Stimulated activated CD4-positive, alpha-beta T cell treated with anti-CD3 and anti-CD28 coated beads, TNF-alpha, amount 100 ng/mL, for 1 hour (primary cell): ENCODE data around the gene FBXL20.
A peak's percentile ranks its signal among the peaks of the same experiment; 100 is the strongest.

Experiments used
- DNase-seq, 3 donors: peaks; one replicate each; pipeline ENCODE4 v3.0.0-alpha.2; 2020; ENCODE audit warnings: low read depth in 3 of 3, low spot score in 1 of 3

Gene FBXL20

DNA sequence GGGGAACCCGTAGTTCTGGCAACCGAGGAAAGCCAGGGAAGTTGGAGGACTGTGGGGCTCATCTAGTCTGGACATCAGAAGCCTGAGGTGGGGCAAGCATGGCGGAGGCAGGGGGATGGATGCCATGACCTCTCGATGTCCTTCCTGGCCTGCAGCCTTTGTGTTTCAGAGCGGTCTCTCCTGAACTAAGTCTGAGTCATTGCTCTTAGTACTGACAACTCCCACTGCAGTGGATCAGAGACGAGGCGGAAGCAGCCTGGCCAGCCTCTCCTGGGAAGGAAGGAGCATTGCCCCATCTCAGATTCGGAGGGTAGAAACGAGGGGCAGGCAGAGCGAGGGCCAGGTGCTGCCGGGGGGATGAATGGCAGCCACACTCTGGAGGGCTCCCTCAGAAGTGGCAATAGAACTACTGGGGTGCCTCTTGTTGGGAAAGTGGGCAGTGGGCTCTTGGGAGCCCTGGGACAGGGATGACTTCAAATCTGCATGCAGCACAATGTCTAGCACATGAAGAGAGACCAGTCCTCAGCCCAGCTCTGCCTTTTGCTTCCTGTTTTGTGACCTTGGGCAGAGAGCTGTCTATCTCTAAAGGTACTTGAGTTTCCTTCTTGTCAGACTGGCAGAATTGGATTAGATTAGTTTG is 172.0 kb downstream of the FBXL20 start:
- no peak for DNase-seq

DNA sequence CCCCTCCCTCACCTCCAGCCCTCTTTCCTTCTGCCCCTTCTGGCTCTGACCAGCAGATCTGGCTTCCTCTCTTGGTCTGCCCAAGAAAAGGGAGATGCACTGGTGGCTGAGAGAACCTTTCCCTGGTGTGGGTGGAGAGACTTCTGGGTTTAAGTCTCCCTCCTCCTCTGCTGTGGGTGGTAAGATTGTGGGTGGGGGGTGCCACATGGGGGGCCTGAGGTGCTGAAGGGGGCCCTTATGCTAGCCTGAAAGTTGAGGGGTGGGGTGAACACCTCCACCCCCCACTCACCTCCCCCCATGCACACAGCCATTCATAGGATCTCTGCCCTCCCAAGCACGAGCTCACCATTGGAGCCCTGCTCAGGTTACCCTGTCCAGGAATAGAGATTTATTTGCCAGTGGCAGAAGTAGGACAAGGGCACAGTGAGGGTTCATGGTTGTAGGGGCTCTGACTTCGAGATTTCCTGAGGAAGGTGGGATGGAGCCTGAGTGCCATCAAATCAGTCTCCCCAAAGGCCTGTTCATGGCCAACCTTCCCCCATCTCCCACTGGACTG is 174.0 kb downstream of the FBXL20 start:
- no peak for DNase-seq

DNA sequence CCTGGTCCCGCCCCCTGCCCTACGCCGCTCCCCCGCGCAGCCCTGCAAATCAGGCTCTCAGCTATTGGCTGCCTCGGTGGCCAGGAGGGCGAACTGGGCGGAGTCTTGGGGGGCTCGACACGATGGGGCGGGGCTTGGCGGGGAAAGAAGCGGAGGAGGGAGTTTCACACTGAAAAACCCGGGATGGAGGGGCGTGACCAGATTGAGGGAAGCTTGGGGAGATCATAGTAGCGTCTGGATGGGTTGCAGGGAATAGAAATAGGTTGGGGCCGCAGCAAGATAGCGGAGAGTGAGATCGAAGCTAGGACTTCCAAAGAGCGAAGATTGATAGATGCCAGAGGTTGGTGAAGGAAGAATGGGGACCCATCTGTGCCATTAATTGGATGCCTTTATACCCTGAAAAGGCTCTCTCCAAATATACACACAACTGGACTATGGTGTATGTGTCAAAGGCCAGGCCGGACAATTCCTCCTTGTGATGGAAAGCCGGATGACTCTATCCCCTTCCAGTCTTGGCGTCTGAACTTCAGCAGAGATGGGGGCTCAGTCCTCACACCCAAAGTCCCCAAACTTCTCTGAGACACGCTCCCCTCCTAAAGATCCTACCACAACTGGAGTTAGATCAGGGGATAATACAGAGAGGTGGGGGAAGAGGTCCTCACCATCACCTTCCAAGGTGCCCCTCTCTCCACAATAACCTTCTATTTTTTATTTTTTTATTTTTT is 175.3 kb downstream of the FBXL20 start:
- no peak for DNase-seq

DNA sequence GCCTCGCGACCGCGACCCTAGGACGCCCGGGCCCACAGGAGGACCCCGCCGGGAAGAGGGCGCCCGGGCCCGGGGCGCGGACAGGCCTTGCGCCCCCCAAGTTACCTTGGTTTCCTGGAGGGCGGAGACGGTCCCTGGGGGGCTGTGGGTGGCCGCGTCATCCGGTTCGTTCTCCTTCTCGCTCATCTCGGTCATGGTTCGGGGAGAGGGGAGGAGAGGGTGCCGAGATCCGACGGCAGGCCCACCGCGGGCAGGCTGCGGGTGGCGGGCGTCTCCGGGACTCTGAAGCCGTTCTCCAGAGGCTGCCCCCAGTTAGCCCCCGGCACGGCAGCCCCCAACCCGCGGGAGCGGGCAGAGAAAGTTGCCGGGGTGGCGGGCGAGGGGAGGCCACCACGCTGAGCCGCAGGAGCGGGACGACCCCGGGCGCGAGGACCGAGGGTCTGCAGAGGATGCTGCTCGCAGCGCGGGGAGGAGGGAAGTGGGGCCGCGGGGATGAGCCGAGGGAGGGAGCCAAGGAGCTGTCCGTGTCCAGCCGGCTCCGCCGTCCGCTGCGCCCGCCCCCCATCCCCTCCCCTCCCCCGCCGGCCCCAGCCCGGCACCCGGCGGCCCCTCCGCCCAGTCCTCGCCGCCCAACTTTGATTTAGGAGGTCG is 176.0 kb downstream of the FBXL20 start, which contains the start of gene STAC2:
Gene STAC2, minus strand, starts transcription at position 638 of the 651 bp plus-strand sequence. Its CDS starts 443 bp downstream, at position 195.
- no peak for DNase-seq

DNA sequence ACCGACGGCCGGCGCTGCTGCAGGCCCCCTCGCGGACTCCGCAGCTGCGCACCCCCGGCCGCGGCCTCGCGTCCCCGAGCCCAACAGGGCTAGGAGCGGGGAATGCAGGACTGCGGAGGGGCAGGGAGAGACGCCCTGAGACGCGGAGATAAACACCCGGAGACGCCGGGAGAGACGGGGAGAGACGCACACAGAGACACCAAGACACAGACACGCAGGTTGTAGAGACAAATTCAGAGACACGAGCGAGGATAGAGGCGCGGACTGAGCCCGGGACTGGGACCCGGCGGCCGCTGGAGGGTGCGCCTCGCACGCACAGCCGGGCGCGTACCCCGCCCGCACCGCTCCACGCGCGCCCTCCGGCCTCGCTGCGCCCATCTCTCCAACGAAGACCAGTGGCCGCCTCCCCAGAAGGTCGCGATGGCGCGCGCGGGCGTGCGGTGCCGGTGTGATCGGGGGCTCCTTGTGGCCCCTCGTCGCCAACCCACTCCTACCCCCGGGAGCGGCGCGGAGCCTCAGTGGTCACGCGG is 176.6 kb downstream of the FBXL20 start:
- no peak for DNase-seq

DNA sequence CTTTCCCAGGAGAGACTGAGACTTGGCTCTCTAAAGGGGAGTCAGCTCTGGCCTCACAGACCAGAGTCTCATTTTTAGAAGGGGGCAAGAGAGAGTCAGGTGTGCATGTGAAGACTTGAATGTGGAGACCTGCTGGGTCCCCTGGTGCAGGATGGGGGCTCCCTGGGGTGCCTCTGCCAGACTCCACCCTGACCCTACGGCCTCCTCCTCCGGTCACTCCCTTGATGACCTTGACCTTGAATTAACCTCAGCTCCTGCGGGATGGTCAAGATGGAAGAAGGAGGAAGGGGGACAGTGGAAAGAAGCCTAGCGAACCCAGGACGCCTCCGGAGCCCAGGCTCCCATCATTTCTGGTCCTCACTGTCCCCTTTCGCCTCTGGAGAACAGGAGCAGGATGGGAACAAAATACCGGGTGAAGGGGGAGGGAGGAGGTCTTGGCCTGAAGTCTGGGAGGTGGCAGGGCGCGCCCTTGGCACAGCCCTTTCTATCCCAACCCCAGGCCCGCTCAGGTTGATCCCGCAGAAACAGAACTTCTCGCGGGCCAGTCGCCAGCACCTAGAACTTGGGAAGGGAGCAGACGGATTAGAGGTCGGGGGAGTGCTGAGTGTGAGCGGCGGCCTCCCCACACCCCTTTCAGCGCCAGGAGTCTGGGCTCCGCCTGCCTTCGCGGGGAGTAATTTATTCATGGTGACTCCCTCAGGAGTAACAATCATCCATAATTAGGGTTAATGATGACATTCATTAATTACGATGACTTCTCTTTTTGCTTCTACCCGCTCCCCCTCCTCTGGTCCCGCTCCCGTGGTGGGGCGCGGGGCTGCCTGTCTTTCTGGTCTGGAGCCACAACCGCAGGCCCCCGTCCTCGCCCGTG is 177.3 kb downstream of the FBXL20 start:
- DNase-seq = no peak

DNA sequence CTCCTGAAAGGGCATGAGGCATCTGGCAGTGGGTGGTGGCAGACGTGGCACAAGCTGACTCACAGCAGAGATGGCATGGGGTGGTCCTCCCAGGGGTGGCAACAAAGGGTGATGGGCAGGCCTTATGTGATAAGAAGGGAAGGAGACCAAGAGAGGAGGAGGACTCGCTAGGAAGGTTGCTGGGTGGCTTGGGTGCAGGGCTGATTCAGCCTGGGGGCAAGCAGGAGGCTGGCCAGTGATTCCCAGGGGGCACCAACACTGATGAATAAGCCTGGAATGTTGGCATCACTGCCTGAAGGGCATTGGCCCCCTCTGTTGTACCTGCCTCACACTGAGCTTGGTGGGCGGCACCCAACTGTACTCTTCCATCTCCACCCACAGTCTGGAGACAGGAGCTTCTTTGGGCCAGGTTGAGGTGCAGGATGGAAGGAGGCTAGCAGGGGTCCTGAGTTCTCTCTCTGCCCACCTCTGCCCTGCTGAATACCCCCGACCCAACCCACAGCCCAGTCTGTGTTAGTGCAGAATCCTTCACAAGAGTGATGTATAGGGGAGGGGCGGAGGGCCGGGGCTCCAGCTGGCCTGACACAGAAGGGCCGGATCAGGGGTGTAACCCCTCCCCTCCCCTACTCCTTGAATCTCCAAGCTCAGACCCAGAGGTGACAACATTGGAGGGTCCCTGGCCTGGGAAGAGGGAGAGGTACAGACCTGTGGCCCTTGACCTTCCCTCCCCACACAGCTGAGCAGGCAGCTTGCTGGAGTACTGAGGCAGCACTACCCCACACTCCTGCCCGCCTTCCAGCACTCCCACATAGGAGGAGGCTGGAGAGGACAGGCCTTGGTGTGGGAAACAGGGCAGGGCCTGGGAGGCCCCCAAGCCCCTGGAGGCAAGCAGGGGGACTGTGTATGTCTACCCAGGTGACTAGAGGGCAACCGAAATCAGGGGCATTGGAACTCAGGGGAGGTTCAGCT is 178.3 kb downstream of the FBXL20 start:
- no peak for DNase-seq

DNA sequence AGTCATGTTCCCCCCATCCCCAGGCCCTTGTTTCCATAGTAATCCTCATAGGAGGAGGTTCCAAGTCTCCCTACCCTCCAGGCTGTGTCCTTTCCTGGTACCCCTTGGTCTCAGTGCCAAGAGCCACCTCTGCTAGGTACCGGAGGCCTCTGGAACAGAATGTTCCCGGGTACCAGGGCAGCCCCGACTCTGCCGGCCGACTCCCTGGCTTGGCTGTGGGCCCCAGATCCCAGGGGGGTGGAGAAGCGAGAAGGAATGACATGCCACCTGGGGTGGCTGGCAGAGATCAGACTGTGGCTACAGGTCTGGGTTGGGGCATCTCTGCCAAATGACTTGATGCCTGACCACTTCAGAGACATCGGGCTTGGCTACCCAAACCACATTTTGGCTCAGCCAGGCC is 179.3 kb downstream of the FBXL20 start:
- no peak for DNase-seq

DNA sequence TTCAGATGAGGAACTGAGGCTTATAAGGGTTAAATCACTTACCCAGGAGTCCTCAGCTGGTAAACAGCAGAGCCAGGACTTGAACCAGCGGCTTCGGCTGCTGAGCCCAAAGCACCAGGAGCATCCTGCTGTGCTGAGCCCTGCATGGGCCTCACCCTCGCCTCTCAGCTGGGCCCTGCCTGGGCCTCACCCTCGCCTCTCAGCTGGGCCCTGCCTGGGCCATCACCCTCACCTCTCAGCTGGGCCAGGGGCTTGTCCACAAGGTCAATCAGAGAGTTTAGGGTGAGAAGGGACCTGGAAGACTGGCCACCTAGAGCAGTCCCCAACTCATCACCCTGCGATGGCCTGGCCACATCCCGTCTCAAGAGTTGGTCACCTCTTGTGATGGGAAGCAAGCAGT is 179.9 kb downstream of the FBXL20 start:
- DNase-seq = no peak

DNA sequence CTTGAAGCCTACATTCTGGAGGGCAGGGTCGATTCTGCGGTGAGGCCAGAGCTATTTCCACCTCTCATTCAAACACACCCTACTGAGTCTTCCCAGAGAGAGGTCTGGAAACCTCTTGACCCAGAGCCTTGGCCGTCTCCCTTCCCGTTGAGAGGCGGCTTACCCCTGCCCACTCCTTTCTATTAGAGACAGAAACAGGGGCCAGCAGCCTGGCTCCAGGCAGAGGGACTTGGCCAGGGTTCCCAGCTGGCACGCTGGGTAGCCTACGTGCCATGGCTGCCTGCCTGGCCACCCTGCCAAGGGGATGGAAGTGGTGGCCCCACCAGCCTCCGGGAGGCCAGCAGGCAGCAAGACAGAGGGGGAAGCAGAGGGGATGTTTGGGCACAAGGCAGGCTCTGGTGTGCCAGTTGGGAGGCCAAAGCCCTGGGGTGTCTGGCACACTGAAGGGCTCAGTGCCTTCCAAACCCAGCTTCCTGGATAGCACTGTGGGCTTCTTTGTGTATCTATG is 181.7 kb downstream of the FBXL20 start:
- DNase-seq = no peak

DNA sequence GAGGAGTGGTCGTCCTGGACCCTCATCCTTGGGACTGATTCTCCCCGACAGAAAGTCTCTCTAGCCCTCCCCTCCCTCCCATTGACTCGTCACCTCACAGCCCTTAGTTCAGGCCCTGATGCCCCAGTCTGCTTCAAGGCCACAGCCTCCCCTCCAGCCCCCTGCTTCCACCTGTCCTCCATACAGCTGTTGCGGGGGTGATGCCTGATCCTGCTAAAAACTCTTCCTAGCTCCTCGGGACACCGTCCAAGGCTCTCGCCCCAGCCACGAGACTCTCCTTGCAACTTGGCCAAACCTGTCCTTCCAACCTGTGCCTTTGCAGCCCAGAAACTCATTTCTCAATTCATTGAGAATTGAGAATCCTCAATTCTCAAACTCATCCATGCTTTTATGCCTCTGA is 182.5 kb downstream of the FBXL20 start:
- no peak for DNase-seq

DNA sequence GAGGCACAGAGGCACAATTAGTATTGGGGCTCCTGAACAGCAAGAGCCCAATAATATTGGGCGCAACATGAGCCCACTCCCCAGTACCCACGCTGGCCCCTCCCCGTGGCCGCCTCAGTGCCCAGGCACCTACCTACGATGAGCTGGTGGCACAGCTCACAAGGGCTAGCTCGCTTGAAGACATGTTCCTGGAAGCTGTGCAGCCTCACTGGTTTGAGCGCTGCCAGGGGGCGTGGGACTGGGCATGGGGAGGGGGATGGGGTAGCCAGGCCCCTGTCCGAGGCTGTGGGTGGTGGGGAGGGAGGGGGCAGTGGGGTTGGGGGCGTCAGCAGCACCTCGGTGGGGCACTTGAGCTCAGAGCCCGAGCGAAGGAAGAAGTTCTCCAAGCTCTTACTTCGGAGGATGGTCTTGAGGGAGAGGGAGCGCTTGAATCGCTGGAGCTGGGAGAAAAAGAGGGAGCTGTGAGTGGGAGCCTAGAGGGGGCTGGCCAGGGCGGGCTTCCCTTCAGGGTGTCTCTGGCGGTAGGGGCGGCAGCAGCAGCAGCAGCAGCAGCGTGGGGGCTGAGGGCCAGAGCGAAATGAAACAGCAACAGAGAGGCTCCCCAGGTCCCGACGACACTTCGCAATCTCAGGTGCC is 183.6 kb downstream of the FBXL20 start:
- no peak for DNase-seq

DNA sequence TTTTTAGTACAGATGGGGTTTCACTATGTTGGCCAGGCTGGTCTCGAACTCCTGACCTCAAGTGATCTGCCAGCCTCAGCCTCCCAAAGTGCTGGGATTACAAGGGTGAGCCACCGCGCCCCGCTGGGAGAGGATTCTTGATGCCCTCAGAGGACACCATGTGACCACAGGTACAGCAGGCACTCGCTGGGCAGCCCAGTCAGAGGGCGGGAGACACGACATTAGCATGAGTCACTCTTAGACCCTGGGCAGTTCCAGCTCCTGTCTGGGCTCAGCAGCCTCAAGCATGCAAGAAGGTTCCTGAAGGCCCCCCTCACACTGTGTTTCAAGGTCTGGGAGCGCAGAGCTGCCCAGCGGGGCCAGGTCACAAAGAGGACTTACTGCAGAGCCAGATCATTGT is 187.6 kb downstream of the FBXL20 start:
- DNase-seq = no peak

DNA sequence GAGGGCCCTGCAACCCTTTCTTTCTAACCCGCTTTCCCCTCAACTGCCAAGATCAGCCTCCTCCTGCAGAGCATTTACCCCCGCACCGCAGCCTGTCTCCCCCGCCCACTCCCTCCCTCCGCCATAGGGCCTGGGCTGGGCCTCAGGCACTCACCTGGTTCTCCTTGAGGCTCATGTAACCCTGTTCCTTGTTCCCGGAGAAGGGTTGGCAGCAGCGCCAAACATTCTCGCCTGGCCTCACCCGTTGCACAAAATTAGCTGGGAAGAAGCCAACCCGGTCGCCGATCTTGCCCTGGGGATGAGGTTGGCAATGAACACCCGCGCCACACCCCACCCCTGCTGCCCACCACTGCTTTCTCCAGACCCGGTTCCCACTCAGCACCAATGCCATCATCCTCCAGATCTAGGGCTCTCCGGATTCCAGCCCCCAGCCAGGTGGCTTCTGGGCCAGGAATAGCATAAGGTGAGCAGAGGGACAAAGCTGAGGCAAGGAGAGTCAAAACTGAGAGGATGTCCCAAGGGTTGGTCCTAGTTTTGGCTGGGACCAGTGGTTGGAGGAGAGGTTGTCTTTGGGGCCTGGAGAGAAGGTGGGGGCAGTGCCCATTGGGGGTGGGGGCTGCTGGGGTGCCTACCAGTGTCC is 188.5 kb downstream of the FBXL20 start:
- DNase-seq = no peak

DNA sequence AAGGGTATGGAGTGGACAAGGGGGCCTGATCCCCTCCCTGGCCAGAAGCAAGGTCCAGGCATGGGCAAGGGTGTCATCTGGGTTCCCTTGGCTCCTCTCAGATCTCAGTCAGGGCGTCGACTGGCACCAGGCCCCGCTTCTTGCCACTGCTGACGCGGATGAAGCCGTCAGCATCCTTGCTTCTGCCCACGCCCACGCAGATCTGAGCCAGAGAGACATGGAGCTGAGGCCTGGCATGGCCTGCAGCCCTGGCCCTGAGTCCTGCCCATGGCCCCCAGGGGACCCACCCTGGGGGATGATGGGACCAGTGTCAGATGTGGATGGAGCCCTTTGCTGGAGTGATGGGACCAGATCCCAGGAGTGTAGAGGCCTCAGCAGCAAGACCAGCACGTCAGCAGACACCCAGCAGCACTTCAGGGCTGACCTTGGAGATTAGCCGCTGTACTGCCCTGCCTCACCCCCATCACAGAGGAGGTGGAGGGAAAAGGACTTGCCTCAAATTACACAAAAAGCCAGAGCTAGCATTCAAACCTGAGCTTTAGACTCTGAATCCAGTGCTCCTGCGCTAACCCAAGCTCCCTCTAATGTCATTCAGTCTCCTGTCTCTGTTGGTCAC is 189.1 kb downstream of the FBXL20 start:
- DNase-seq = no peak

DNA sequence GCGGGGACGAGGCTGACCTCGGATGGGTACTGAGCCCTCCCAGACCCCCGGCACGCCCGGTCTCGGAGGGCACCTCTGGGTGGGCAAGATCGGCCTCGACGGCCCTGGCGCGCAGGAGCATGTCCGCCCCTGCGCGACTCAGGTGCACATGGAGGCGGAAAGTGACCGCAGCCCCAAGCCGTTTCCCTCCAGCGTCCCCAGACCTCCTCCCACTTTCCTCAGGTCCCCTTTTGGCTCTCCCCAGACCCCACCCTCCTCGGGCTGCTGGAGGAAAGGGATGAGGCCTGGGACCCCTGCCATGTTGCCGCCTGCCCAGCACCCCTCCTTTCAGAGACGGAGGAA is 191.4 kb downstream of the FBXL20 start:
- no peak for DNase-seq

DNA sequence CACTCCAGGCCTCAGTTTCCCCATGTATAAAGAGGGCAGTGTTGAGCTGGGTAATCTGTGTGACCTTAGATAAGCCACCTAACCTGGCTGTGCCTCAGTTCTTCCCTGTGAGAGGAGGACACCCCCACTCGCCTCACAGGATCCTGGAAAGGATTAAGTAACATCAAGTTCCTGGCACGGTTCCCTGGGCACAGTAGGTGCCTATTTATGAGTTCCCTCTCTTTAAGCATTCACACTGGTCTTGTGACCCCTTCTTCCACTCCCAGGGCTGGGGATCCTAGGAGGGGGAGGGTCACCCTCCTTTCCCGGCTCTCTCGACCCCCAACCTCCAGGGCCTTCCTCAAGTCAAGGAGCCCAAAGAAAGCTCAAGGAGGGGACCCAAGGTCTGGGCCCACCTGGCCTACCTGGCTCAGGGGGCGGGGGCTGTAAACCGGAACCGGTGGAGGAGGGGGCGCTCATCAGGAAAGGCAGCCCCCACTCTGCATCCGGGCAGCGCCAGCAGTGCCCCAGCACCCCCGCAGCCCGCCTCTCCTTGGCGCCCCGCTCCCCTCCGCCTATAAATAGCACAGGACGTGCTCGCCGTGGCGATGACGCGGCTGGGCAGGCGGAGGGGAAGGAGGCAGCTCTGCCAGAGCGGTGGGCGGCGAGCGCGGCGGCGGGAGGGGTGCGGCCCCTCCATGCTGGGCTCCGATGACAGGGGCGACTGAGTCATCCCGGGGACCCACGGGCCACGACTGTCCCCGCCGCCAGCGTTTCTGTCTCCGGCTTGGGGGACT is 191.9 kb downstream of the FBXL20 start:
- DNase-seq = peak in 2 of 3 donors; percentile 48 to 52
